ENCODE measurements around the gene CARMIL1. TPM values are rescaled to one million over a fixed set of nuclear protein-coding genes. Genes with fewer than 3 reads are reported as not detected.

The CARMIL1 gene
- total and polyA plus RNA-seq, 2 of the 8 experiments (the other 6 are each of a cell fraction or from before 2014, with no cell fraction given), result 20.3 to 40.4 TPM

- H3K9me3 ChIP-seq (ENCODE audit: insufficient read depth in 2 of 2, low read depth in 1 of 2, low read length in 1 of 2), result no peaks in the 10 kb centered on the region
- H3K9ac ChIP-seq (replicated peaks in 1 of 4; ENCODE audit: extremely low read depth in 1 of 4, low read depth in 3 of 4, low read length in 3 of 4), result no peak overlapping the region
- no peak overlapping the region for H2AK5ac ChIP-seq (ENCODE audit: low read depth, low read length)
- DNase-seq (ENCODE audit: low read depth in 1 of 2, low spot score in 2 of 2) (no peak), FAIRE-seq (no peak)
- peaks cover 0 to 1% (median 0%) of the 10 kb centered on the region in 4 experiments; a peak in 1 of 7 replicates for H3K27me3 ChIP-seq (replicated peaks in 1 of 4; ENCODE audit: control insufficient read depth in 3 of 4, extremely low read depth in 1 of 4, insufficient read depth in 3 of 4, low read length in 3 of 4)
- H4K8ac ChIP-seq (ENCODE audit: extremely low read depth, insufficient read depth, low read length), result no peak overlapping the region
- no peak overlapping the region for H2BK20ac ChIP-seq (ENCODE audit: low read length)
- no peak overlapping the region for H3K4me3 ChIP-seq (ENCODE audit: extremely low read depth in 1 of 4, insufficient read depth in 2 of 4, low read depth in 3 of 4, low read length in 4 of 4)
- TF ChIP-seq KDM4A (IDR thresholded peaks at IDR 0.05; ENCODE audit: low read depth, low read length, severe bottlenecking) (no peak), ASH2L (IDR thresholded peaks at IDR 0.05; ENCODE audit: low read length) (no peak), RBBP5 (IDR thresholded peaks at IDR 0.05; ENCODE audit: borderline replicate concordance, low read depth, low read length) (no peak), SAP30 (IDR thresholded peaks at IDR 0.05; ENCODE audit: insufficient read depth, insufficient replicate concordance, low read length) (no peak), JUN (IDR thresholded peaks at IDR 0.05; ENCODE audit: low read depth, low read length) (no peak), CHD1 (IDR thresholded peaks at IDR 0.05; ENCODE audit: low read depth, low read length) (no peak)
- TF ChIP-seq, protein P1, sequence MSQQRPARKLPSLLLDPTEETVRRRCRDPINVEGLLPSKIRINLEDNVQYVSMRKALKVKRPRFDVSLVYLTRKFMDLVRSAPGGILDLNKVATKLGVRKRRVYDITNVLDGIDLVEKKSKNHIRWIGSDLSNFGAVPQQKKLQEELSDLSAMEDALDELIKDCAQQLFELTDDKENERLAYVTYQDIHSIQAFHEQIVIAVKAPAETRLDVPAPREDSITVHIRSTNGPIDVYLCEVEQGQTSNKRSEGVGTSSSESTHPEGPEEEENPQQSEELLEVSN (IDR thresholded peaks at IDR 0.05), result no peak
- H3K56ac ChIP-seq (replicated peaks; ENCODE audit: insufficient read length, low read depth, low read length), result no peak overlapping the region
- POLR2A ChIA-PET (ENCODE audit: partially characterized antibody), result no interaction called here
- no peaks in the 10 kb centered on the region for H3K79me1 ChIP-seq (ENCODE audit: low read depth, low read length)
- no peaks in the 10 kb centered on the region for H3K4me1 ChIP-seq (replicated peaks in 1 of 4; ENCODE audit: control insufficient read depth in 3 of 4, insufficient read depth in 4 of 4, low read length in 3 of 4)
- no peak overlapping the region for H3K27ac ChIP-seq (ENCODE audit: low read depth, low read length)
- H2BK120ac ChIP-seq (replicated peaks; ENCODE audit: low read depth, low read length), result no peak overlapping the region
- CTCF ChIA-PET (ENCODE audit: partially characterized antibody), result interaction anchor here (1.1 to 2.8 kb wide), 6 partner anchors 10 to 208 kb away, joined by 3 to 11 read pairs (median 4); no protein-coding TSS in a partner anchor
- H3K14ac ChIP-seq (ENCODE audit: insufficient read length), result no peak overlapping the region
- H3K36me3 ChIP-seq (ENCODE audit: control insufficient read depth in 2 of 4, insufficient read depth in 4 of 4, low read length in 3 of 4), result peaks cover 0 to 5% (median 3%) of the 10 kb centered on the region in 4 experiments; a peak in 2 of 8 replicates
- H2BK15ac ChIP-seq (ENCODE audit: low read length), result no peak overlapping the region
- no peak overlapping the region for H2BK5ac ChIP-seq (ENCODE audit: low read depth, low read length)
- no peak overlapping the region for H3K4me2 ChIP-seq (ENCODE audit: insufficient read depth in 1 of 2, low read depth in 2 of 2, low read length in 2 of 2)
- H4K91ac ChIP-seq (replicated peaks; ENCODE audit: insufficient read length, low read length), result no peak overlapping the region
- no peaks in the 10 kb centered on the region for H4K20me1 ChIP-seq (replicated peaks in 1 of 2; ENCODE audit: control insufficient read depth in 1 of 2, insufficient read depth in 2 of 2, low read length in 2 of 2)
- no peak overlapping the region for H4K5ac ChIP-seq (ENCODE audit: insufficient read length, low read depth, low read length)
- no peak overlapping the region for H3K4ac ChIP-seq (replicated peaks; ENCODE audit: insufficient read length, low read depth, low read length)
- no peak overlapping the region for H2AFZ ChIP-seq (ENCODE audit: low read length)
- WGBS, 2 experiments (ENCODE audit: extremely low coverage in 1 of 2, insufficient coverage in 1 of 2, insufficient read length in 1 of 2, insufficient replicate concordance in 2 of 2, low coverage in 1 of 2, low lambda C conversion rate in 2 of 2, missing lambda C conversion rate in 1 of 2), result 94% methylated on average over 3 of the region's 3 CpGs; no CpG with 5 or more reads in 1 of the 2 experiments
- no peaks in the 10 kb centered on the region for H3K79me2 ChIP-seq (ENCODE audit: control insufficient read depth in 1 of 2, insufficient read depth in 2 of 2, low read length in 2 of 2)
- no peak overlapping the region for H3K18ac ChIP-seq (ENCODE audit: extremely low read depth, low read length)
- no peak overlapping the region for H3K23ac ChIP-seq (ENCODE audit: insufficient read length)
- H2BK12ac ChIP-seq (ENCODE audit: low read depth, low read length), result no peak overlapping the region
- no peaks in the 10 kb centered on the region for H3K23me2 ChIP-seq (ENCODE audit: low read depth, low read length)
Observed at GRCh38 chr6:25473447-25473846, 194.3 kb downstream of the CARMIL1 start.

All from H1 (cell line).